GM18870 (cell line): ENCODE data around the gene EXT2.

Experiments
- ATAC-seq: cut with Tn5 transposase; IDR thresholded peaks from one replicate; pipeline ENCODE4 v1.9.1; 2021; ENCODE audit warnings: moderate library complexity; ENCODE audit not compliant: unreplicated experiment

The EXT2 gene

DNA sequence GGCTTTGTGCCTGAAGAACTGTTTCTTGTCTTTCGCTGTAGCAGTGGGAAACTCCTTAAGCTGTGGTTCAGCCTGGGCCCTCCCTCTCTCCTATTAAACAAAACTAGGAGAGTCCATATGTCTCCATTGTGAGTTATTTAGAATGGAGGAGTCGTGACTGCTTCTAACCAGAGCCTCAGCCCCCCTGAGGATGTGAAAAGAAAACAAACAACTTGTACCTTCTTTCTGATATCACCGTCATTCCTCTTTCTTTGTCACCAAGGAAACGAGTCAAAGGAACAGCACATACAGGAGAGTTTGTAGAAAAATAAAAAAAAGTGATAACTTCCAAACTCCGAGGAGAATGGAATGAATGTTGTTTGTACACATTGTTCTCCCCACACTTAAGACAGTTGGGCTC lies 11.6 kb upstream of the EXT2 start:
- no peak for ATAC-seq

DNA sequence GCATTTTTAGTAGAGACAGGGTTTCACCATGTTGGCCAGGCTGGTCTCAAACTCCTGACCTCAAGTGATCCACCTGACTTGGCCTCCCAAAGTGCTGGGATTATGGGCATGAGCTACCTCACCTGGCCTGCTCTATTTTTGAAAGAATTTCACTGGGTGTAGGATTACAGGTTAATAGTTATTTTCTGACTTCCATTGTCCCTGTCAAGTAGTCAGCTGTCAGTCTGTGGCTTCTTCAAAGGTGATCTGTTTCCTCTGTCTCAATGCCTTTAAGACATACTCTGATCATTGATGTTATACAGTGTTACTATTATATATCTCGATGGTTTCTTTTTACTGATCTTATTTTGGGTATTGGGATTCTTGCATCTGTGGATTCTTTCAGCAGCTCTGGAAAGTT lies 10.1 kb upstream of the EXT2 start:
- ATAC-seq = no peak

DNA sequence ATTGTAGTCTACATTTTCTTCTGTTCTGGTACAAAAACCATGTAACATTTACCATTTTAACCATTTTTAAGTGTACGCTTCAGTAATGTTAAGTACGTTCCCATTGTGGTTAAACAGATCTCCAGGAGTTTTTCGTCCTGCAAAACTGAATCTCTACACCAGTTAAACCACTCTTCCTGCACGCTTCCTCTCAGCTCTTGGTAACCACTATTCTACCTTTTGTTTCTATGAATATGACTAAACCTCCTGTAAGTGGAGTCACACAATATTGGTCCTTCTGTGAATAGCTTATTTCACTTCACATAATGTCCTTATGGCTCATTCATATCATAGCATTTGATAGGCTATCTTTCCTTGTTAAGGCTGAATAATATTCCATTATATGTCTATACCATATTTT lies 7.1 kb upstream of the EXT2 start:
- ATAC-seq = no peak

DNA sequence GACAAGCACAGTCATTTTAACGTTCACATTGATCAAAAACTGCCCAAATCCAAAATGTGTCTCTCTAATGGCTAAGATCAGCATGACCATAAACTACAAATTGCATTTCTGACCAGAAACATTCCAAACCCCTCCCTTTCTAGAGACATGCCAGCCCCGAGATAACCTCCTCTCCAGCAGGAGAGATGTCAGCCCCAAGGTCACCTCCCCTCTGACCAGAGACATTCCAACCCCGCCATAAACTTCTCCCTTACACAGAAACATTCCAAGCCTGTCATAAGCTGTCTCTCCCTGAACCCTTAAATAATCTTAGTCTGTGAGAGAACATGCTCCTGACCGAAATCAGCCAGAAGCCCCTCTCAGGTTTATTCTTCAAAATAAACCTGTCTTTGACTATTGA lies 6.6 kb upstream of the EXT2 start:
- no peak for ATAC-seq

DNA sequence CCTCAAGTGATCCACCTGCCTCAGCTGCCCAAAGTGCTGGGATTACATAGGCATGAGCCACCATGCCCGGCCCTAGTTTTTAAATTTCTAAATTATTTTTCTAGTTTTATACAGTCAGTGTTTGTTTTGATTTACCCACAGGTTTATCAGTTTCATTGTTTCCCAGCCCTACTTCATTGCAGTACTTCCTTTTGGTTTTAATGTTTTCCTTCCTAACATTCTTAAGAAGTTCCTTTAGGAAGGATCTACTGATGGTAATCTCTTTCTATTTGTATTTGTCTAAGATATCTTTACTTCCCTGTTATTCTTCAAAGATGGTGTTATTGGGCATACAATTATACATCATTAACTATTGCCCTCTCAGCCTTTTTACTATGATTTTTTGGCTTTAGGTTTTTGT lies 4.9 kb upstream of the EXT2 start:
- no peak for ATAC-seq

DNA sequence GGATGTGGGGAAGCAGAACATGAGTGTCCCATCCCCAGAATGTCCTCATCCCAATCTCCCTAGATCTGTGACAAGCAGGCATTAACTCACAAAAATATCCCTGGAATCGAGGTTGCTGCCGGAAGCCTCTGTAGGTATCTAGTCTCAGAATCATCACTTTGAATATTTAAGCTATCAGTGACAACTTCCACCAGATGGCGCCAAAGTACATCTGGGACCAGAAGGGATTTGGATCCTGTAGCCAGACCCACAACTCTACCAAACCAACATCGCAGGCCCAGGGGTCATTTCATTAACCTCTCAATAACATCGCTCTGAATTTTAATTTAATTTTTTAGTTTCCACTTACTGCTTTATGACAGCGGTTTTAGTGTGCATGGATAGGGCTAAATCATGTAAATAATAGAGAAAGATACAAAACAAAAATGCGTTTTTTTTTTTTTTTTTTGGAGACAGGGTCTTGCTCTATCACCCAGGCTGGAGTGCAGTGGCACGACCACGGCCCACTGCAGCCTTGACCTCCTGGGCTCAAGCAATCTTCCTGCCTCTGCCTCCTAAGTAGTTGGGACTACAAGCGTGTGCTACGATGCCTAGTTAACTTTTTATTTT lies 1.1 kb upstream of the EXT2 start:
- peak; percentile 79 for ATAC-seq

DNA sequence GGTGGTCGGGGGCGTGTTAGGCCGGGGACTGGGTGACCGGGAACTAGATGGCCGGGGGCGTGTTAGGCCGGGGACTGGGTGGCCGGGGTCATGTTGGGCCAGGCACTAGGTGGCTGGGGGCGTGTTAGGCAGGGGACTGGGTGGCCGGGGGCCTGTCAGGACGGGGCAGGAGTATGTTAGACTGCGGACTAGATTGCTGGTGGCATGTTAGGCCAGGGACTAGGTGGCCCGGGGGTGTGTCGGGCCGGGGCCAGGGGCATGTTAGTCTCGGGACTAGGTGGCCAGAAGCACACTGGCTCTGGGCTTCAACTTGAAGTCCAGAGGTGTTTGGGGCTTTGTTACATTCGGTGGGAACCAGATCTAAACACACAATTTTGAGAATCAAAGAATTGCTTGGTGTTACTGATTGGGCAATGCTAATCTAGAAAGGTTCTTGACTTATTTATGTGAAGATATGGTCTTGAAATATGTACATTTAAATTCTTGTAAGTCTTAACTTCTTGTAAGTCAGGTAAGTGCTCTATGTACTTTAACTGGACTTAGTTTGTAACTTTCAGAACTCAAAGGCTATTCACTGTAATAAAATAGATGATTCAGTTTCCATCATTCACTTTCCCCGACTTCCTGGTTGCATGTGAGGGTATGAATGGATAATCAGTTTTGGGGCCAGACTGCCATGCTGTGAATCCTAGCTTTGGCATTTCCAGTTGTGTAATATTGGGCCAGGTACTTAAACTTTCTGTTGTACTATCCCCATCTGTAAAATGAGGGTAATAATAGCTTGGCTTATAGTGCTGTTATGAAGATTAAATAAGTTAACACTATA lies 1.1 kb downstream of the EXT2 start:
- no peak for ATAC-seq

DNA sequence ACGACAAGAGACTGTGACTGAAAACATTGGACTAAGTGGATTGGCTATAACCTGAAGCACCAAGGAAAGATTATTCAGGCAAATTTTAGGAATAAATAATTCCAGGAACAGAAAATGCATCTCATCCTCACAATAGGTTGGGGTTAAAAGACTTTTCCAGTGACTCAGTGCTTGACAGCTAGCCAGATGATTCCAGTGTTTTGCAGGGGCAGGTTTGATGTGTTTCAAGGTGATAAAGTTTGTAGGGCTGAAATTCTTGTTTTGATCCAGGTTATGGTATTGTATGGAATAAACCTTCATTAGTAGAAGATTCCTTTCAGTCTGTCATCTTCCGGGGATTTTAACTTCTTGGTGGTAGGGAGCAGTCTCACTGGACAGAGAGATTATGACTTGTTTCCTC lies 2.3 kb downstream of the EXT2 start:
- ATAC-seq = no peak

DNA sequence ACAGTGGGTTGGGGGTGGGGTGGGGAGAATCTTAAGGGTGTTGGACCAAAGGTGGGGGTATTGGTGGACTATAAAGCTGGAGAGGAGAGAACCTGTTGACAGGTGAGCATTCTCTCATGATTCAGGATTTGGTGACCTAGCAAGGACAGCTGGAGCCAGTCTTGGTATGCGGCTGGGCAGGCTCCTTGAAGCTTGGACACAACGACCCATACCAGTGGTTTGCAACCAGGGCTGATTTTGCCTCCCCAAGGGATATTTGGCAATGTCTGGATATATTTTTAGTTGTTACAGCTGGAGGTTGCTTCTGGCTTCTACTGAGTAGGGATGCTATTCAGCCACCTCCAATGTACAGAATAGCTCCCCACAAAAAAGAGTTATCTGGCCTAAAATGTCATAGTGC lies 5.6 kb downstream of the EXT2 start:
- no peak for ATAC-seq

DNA sequence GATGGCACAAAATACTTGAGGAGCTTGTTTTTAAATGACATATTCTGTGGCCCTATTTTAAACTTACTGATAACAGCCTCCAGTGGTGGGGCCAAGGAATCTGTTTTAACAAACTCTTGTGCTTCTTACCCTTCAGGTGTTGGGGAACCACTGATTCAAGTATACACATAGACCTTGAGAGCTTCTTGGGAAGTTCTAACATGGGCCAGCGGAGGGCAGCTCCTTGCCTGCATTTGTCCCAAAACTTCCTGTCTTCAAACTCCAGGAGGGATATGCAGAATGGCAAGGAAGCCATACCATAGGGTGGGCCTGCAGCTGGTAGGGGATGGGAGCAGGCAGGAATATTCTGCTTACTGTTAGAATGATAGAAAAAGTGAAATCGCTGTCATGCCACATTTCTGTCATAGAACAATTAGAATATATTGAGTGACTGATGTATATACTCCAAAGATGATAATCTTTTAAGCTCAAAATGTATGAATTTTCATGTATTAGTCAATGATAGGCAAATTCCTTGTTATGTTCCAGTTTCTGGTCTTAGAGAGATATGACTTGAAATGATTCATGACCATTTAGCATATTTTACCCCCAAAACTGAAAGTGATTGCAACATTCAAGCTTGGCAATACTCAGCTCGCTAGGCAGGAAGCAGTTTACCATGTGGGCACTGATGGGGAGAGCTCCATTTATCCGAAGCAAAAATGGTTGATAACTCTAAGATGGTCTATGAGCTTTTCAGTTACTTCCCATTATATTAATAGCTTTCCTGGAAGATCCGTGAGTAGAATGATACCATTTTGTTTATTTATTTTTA lies 9.2 kb downstream of the EXT2 start:
- ATAC-seq = no peak

DNA sequence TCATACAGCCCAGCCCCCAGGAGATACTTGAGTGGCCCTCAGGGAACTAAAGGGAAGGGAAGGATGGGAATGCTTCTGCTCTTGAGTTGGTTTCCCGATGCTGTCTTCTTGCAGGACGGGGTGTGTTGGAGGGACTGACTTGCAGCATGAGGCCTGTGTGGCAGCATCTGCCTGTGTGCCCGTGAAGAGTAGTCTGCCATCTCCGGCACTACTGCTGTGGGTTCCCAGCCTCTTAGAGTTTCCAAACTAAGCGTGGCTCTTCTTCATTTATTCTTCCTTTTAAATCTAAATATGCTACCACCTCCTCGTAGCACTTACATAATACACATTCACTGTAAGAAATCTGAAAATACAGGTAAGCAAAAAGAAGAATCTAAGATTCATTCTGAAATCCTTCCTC lies 12.8 kb downstream of the EXT2 start:
- ATAC-seq = no peak

DNA sequence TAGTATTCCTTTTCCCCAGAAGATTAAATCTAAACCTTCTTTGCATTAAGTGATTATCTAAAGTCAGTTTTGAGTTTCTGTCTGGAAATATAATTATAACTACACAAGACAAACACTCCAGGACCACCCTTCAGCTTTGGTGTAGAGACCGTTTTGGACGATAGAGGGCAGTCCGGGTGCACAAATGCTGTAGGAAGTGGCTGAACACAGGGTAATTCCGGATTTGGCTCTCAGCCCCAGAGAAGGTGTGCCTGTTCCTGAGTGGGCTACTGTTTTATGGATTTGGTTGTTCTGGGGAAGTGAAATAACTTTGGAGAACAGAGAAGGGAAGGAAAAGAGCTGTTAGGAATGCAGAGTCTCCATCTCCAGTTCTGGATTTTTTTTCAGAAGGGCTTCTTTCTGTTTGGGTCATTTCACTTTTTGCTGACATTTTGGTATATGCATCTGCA lies 14.8 kb downstream of the EXT2 start:
- peak; percentile 88 for ATAC-seq

DNA sequence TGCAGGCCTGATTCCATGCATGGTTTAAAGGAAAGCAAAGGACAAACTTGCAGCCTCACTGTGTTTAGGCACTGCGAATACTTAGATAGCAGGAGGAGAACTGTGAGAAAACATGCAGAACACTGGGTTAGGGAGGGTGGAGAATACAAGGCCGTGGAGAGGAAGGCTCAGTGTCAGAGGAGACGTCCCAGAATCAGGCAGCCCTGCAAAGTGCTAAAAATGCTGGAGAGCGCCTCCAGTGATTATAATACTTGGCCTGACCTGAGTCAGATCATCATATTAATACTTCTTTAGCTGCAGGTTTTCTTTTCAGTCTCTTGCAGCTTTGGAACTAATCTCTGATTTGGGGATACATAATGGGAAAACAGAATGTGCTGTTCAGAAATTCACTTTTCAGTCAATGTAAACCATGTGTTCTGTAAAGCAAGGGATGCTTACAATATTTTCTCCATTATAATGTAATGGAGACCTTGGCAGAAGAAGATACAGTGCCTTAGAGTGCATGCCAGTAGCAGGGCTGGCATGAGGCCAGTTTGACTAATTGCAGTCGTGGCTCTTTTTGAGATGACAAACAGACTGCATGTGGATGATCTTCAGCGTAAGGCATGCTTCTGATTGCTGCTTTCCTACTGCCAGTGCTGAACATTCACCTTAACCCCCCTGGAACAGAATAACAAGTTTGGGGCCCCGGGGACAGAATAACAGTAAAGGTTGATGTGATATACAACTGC lies 16.8 kb downstream of the EXT2 start:
- ATAC-seq = no peak

DNA sequence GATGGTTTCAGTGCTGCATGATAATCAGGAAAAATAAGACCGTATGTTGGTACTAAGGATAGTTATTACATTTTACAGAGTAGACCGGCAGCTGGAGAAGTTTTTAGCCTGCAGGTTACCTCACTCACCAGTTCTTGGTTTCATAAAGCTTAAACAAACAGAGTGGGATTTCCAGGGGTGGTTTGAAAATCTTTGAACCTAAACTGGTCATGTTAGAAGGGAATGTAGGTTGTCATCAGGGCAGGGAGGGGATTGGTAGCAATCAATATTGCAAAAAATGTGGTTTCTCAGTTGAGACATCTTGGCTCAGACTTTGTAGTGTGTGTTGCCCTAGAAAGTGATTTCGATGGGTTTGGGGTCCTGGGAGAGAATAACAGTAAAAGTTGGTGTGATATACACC lies 17.5 kb downstream of the EXT2 start:
- no peak for ATAC-seq

DNA sequence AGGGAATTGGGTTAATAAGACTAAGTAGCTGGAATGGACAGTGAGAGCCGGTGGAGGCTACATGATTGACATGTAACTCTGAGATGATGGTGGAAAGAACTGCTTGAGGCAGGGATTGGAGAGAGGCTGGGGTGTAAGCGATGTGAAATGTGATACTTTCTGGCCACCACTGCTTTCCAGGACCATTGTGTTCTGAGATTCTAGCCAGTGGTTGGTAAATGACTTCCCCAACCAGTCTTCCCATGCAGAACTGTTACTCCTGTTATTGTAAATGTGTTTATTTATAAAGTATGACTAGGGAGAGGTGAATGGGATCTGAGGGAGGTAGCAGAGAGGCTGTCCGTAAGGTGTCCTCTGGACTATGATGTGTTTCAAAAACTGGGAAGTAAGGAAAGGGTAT lies 18.1 kb downstream of the EXT2 start:
- no peak for ATAC-seq

DNA sequence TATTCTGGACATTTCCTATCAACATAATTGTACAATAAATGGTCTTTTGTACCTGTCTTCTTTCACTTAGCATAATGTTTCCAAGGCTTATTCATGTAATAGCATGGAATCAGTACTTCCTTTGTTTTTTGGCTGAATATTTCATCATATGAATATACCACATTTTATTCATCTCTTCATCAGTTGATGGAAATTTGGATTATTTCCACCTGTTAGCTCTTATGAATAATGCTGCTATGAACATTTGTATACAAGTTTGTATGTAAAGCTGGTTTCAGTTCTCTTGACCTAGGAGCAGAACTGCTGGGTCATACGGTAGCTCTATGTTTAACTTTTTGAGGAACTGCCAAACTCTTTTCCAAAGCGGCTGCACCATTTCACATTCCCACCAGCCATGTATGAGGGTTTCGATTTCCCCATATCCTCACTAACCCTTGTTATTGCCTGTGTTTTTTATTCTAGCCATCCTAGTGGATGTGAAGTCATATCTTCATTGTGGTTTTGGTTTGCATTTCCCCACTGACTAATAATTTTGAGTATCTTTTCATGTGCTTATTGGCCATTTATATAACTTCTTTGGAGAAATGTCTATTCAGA lies 20.9 kb downstream of the EXT2 start:
- no peak for ATAC-seq

DNA sequence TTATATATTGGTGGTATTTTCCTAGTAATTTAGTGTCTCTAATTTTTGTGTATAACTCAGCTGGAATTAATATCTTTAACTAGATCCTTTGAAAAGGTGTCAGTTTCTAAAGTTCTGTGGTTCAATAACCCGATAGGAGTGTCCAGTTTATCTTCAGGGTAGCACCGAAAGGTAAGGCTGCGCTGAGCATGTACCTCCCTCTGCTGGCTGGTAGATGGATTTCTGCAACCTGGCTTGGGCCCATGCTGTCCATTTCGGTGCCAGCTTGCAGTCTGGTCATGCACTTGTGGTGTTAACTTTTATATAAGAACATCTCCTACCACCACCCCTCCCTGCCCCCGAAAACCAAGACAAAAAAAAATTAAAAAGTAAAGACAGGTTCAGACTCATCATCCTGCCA lies 24.7 kb downstream of the EXT2 start:
- no peak for ATAC-seq

DNA sequence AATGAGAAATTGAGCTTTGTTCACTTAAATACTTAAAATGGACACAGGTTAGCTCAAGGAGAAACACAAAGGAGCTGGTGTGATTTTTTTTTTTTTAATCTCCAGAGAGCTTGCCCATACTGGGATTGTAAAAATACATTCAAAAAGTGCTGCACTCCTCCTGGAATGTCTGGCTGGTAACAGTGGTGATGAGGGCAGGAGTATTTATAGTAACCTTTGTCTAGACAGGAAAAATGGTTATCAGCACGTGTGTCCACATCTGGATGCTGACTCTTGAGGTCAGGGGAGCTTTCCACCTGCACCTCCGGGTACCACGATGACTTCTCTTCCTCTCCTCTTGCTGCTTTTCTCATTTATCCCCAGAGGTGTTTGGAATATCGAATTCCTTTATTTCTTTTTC lies 30.1 kb downstream of the EXT2 start:
- ATAC-seq = no peak

DNA sequence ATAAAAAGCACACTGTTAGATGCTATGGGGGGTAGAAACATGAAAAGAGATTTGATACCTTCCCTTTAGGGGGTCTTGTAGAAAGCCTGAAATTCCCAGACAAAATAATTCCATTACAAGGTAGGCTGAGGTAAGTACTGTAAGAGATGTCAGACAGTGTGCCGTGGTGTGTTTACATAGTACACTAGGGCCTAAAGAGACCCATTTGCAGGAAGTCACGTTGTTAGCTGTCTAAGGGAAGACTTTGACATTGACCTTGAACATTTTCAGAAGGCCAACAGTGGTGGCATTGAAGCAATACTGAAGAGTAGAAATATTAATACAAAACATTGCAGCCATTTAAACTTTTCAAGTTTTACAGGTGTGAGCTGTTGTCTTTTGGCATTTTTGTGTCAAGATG lies 30.8 kb downstream of the EXT2 start:
- ATAC-seq = no peak

DNA sequence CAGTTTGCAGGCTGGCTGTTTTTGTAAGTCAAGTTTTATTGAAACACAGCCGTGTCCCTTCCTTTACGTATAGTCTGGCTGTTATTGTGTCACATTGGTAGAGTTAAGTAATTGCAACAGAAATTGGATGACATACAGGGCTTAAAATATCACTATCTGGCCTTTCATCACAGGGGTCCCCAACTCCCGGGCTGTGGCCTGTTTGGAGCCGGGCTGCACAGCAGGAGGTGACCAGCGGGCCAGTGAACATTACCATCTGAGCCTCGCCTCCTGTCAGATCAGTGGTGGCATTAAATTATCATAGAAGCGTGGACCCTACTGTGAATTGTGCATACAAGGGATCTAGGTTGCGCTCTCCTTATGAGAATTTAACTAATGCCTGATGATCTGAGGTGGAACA lies 31.7 kb downstream of the EXT2 start:
- ATAC-seq = no peak

DNA sequence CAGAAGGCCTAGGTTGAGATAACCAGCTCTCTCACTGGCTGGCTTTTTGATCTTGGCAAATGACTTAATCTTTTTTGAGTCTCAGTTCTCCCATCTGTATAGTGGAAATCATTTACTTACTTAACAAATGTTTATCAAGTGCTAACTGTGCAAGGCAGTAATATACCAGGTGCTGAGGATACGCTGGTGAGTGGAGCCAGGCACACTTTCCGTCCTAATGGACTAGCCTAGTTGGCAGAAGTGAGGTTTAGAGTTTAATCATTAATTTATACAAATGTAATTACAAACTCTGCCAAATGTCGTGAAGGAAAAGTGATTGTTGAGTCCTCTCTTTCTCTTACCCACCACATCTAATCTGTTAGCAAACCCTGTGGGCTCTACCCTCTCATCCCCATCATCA lies 33.3 kb downstream of the EXT2 start:
- no peak for ATAC-seq
